Upper lobe of left lung (tissue), 6 donors: ENCODE results near the gene PISD. TPM values are rescaled to one million over a fixed set of nuclear protein-coding genes. Genes with fewer than 3 reads are reported as not detected.
A peak's percentile ranks its signal among the peaks of the same experiment; 100 is the strongest.

ENCODE experiments used
- ATAC-seq, 2 donors: fragments of 200-7000 bp; cut with Tn5 transposase; one replicate each; pipeline ENCODE4 v1.9.1; 2022; ENCODE audit warnings: mild to moderate bottlenecking in 2 of 2, moderate library complexity in 2 of 2; ENCODE audit not compliant: low FRiP score in 2 of 2
- DNase-seq, 2 donors: peaks; one replicate each; pipeline ENCODE4 v3.0.0-alpha.2; 2019 to 2020
- H3K27ac ChIP-seq, 4 donors: fragments of 200-600 bp; sonication (generic); one replicate each; pipeline ENCODE4 v1.5.1; 2016 to 2019
- H3K27me3 ChIP-seq, 4 donors: fragments of 200-600 bp; sonication (generic); one replicate each; pipeline ENCODE4 v1.5.1; 2017 to 2019
- H3K36me3 ChIP-seq, 4 donors: fragments of 200-600 bp; sonication (generic); one replicate each; pipeline ENCODE4 v1.5.1; 2016 to 2019
- H3K4me1 ChIP-seq, 4 donors: fragments of 200-600 bp; sonication (generic); one replicate each; pipeline ENCODE4 v1.5.1; 2018 to 2019
- H3K4me3 ChIP-seq, 4 donors: fragments of 200-600 bp; sonication (generic); one replicate each; pipeline ENCODE4 v1.5.1; 2017 to 2019; ENCODE audit warnings: mild to moderate bottlenecking in 2 of 4, moderate library complexity in 1 of 4
- H3K9me3 ChIP-seq, 4 donors: fragments of 200-600 bp; sonication (generic); one replicate each; pipeline ENCODE4 v1.5.1; 2018 to 2019
- EP300 ChIP-seq, 4 donors: sonication (generic); formaldehyde crosslinking; IDR thresholded peaks; one replicate each; pipeline ENCODE4 v1.5.1; 2017; ENCODE audit warnings: antibody characterized with exemption in 4 of 4, control low read depth in 2 of 4
- POLR2A ChIP-seq, 4 donors: fragments of 450-650 bp; IDR thresholded peaks; one replicate each; pipeline ENCODE4 v1.5.1; 2016 to 2017; ENCODE audit warnings: antibody characterized with exemption in 4 of 4, mild to moderate bottlenecking in 2 of 4
- POLR2AphosphoS5 ChIP-seq, 2 donors: sonication (generic); formaldehyde crosslinking; IDR thresholded peaks; one replicate each; pipeline ENCODE4 v1.5.1; 2017; ENCODE audit warnings: antibody characterized with exemption in 2 of 2
- WGBS, 2 donors: methylation state at CpG; one replicate each; pipeline ENCODE4 v1.1.5; 2017 to 2018; 5-methylcytosine and 5-hydroxymethylcytosine counted together
- total RNA-seq, 6 donors: library from RNA; depleted of rRNA in 4 of 6; stranded (reverse); fragments of >200 nt in 4 of 6; gene quantifications; one replicate each; pipeline versions ENCODE4 v1.1.0 to v1.2.1, GENCODE V29; 2016 to 2021
- TF ChIP-seq, protein P1 (sequence below), 6 experiments: fragments of 450-650 bp in 4 of 6; fragments of 200-600 bp in 2 of 6; sonication (generic) in 2 of 6; IDR thresholded peaks; one replicate each; pipeline ENCODE4 v1.5.1; 2016 to 2019; ENCODE audit warnings: antibody characterized with exemption in 6 of 6
- donor health status: DM: no; HTN: no; CAD: no; lungs with moderate emphysema.
- donor health status: DM: no; HTN: yes; CAD: no; lungs with severe emphysema.

Gene PISD
- total RNA-seq, 6 donors from 2014 or later: 18.4 to 81.8 (median 53.9) TPM

DNA sequence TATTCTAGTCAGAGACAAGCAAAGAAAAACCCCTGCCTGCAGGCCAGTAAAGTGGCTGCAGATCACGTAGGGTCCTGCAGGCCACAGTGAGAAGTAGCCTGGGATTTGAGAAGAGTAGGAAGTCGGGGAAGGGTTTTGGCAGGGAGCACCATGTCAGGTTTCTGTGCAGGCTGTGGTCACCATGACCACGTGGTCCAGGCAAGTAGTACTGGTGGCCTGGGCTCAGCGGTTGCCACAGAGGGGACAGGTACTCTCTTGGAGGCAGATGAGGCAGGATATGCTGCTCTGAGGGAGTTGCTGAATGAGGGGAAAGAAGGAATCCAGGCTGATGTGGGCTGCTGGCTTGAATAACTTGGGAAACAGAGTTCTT, 46.5 kb downstream of the PISD start:
- Histone ChIP-seq H3K4me1 (peaks cover 15 to 37% (median 25%) of the 10 kb centered on the region in 4 donors), H3K4me3 (no peak overlapping the region), H3K36me3 (peaks cover 9 to 52% (median 43%) of the 10 kb centered on the region in 4 donors), H3K27me3 (no peaks in the 10 kb centered on the region), H3K27ac (peak overlapping the region in 2 of 4 donors; percentile 41 to 61), H3K9me3 (no peaks in the 10 kb centered on the region)
- TF ChIP-seq, protein P1, sequence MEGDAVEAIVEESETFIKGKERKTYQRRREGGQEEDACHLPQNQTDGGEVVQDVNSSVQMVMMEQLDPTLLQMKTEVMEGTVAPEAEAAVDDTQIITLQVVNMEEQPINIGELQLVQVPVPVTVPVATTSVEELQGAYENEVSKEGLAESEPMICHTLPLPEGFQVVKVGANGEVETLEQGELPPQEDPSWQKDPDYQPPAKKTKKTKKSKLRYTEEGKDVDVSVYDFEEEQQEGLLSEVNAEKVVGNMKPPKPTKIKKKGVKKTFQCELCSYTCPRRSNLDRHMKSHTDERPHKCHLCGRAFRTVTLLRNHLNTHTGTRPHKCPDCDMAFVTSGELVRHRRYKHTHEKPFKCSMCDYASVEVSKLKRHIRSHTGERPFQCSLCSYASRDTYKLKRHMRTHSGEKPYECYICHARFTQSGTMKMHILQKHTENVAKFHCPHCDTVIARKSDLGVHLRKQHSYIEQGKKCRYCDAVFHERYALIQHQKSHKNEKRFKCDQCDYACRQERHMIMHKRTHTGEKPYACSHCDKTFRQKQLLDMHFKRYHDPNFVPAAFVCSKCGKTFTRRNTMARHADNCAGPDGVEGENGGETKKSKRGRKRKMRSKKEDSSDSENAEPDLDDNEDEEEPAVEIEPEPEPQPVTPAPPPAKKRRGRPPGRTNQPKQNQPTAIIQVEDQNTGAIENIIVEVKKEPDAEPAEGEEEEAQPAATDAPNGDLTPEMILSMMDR (IDR thresholded peaks at IDR 0.05): no peak
- TF ChIP-seq POLR2AphosphoS5 (IDR thresholded peaks at IDR 0.05) (no peak), EP300 (IDR thresholded peaks at IDR 0.05) (no peak), POLR2A (IDR thresholded peaks at IDR 0.05) (no peak)
- WGBS, 2 donors: 69 to 74% methylated on average over 4 of the region's 4 CpGs
- no peak for DNase-seq
- ATAC-seq: no peak

DNA sequence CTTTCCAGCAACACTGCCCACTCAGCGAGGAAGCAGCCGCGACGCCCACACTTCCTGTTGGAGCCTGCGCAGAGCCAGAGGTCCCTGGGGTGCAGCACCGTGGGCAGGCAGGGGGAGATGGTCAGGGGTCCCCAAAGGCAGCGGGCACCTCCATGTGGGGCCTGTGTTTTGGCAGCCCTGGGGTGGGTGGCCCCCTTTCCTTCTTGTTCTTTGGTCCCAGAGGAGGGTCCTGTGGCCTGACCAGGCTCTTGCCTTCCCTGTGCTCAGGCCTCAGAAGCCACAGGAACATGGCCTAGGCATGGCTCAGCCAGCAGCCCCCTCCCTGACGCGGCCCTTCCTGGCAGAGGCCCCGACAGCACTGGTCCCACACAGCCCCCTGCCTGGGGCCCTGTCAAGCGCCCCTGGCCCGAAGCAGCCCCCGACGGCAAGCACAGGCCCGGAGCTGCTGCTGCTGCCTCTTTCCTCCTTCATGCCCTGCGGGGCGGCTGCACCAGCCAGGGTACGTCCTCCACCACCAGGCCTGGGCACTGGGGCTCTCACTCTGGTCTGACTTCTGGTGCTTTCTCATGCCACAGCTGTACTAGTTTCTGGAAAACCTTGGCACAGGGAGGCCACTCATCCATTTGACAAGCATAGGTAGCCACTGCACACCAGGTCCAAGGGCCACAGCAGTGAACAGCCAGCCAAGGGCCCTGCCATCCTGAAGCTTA, 47.1 kb downstream of the PISD start:
- TF ChIP-seq EP300 (IDR thresholded peaks at IDR 0.05) (no peak), POLR2AphosphoS5 (IDR thresholded peaks at IDR 0.05) (no peak), POLR2A (IDR thresholded peaks at IDR 0.05) (no peak)
- TF ChIP-seq, protein P1 (IDR thresholded peaks at IDR 0.05): no peak
- H3K4me3 ChIP-seq: no peak overlapping the region
- no peaks in the 10 kb centered on the region for H3K27me3 ChIP-seq
- ATAC-seq: no peak
- H3K4me1 ChIP-seq: peaks cover 16 to 39% (median 25%) of the 10 kb centered on the region in 4 donors
- peak overlapping the region in 2 of 4 donors; percentile 43 to 61 for H3K27ac ChIP-seq
- no peaks in the 10 kb centered on the region for H3K9me3 ChIP-seq
- peak in 1 of 2 donors; percentile 79 for DNase-seq
- WGBS, 2 donors: 63 to 78% methylated on average over 2 to 16 of the region's 18 CpGs
- peaks cover 9 to 46% (median 38%) of the 10 kb centered on the region in 4 donors for H3K36me3 ChIP-seq

DNA sequence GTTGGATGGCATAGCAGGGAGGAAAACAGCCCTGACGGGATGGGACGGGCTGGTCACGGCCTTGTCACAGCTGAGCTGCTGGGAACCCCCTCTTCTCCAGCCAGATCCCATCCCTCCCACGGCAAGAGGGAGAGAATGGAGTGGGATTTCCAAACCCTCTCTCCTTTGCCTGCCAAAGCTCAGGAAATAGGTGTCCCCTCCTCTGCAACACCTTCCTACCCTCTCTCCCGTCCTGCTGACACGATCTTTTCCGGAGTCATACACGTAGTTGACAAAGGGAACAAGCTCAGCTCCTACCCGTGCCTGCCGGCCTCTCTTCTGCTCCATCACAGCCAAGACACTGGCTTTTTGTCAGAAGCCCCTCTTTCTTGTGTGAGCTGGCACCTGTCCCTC, 48.1 kb downstream of the PISD start:
- DNase-seq (no peak), ATAC-seq (no peak)
- Histone ChIP-seq H3K4me3 (no peak overlapping the region), H3K36me3 (peaks cover 1 to 36% (median 27%) of the 10 kb centered on the region in 4 donors), H3K27ac (no peak overlapping the region), H3K9me3 (no peaks in the 10 kb centered on the region), H3K4me1 (peaks cover 16 to 39% (median 25%) of the 10 kb centered on the region in 4 donors), H3K27me3 (no peaks in the 10 kb centered on the region)
- no peak for TF ChIP-seq POLR2AphosphoS5 (IDR thresholded peaks at IDR 0.05)
- TF ChIP-seq EP300 (IDR thresholded peaks at IDR 0.05): no peak
- TF ChIP-seq, protein P1 (IDR thresholded peaks at IDR 0.05): no peak
- no peak for TF ChIP-seq POLR2A (IDR thresholded peaks at IDR 0.05)
- 90 to 93% methylated on average over 10 of the region's 10 CpGs for whole genome bisulfite sequencing, 2 donors

DNA sequence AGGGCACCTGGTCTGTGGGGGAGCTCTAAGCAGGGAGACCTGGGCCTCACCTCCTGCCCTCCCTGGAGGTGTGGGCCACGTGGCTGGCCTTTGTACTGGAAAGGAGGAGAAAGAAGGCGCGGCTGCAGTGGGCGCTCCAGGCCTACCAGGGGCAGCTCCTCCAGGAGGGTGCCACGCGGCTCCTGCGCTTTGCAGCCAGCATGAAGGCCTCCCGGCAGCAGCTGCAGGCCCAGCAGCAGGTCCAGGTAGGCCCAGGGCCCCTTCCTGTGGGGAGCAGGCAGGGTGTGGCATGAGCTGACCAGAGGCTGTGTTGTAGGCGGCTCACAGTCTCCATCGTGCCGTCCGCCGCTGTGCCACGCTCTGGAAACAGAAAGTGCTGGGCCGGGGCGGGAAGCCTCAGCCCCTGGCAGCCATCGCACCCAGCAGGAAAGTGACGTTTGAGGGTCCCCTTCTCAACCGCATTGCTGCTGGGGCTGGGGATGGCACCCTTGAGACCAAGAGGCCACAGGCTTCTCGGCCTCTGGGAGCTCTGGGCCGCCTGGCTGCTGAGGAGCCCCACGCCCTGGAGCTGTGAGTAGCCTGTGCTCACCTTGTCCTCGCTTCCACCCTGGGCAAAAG, 48.6 kb downstream of the PISD start:
- no peaks in the 10 kb centered on the region for H3K9me3 ChIP-seq
- H3K4me1 ChIP-seq: peaks cover 16 to 39% (median 25%) of the 10 kb centered on the region in 4 donors
- ATAC-seq (no peak), DNase-seq (peak in 1 of 2 donors; percentile 74)
- no peak overlapping the region for H3K4me3 ChIP-seq
- WGBS, 2 donors: 70 to 89% methylated on average over 2 to 20 of the region's 23 CpGs
- TF ChIP-seq, protein P1 (IDR thresholded peaks at IDR 0.05): no peak
- no peak for TF ChIP-seq POLR2A (IDR thresholded peaks at IDR 0.05)
- TF ChIP-seq POLR2AphosphoS5 (IDR thresholded peaks at IDR 0.05): no peak
- TF ChIP-seq EP300 (IDR thresholded peaks at IDR 0.05): no peak
- H3K27me3 ChIP-seq: no peaks in the 10 kb centered on the region
- H3K36me3 ChIP-seq: peaks cover 0 to 31% (median 22%) of the 10 kb centered on the region in 4 donors
- H3K27ac ChIP-seq: no peak overlapping the region
